GM23248 (cell line): ENCODE measurements around the gene MYO1H. TPM values are rescaled to one million over a fixed set of nuclear protein-coding genes. Genes with fewer than 3 reads are reported as not detected.

Source experiments
- DNase-seq: peaks from one replicate; pipeline ENCODE4 v3.0.0-alpha.2; 2015
- H2AFZ ChIP-seq: fragments of 200-600 bp; sonication (generic); 2 replicates; pipeline ENCODE4 v1.6.1; 2016; ENCODE audit warnings: antibody characterized with exemption
- H3F3A ChIP-seq: fragments of 200-600 bp; sonication (generic); 2 replicates; pipeline ENCODE4 v1.6.1; 2016; ENCODE audit warnings: mild to moderate bottlenecking, antibody characterized with exemption, mixed run types; ENCODE audit not compliant: insufficient read depth
- H3K27ac ChIP-seq: fragments of 200-600 bp; sonication (generic); 2 replicates; pipeline ENCODE4 v1.5.1; 2016; ENCODE audit warnings: mild to moderate bottlenecking
- H3K27me3 ChIP-seq: fragments of 200-600 bp; sonication (generic); replicated peaks from 2 replicates; pipeline ENCODE4 v1.6.1; 2016; ENCODE audit warnings: mild to moderate bottlenecking; ENCODE audit not compliant: insufficient read depth
- H3K36me3 ChIP-seq: fragments of 200-600 bp; sonication (generic); 2 replicates; pipeline ENCODE4 v1.6.1; 2016; ENCODE audit warnings: low read depth, mild to moderate bottlenecking
- H3K4me1 ChIP-seq: fragments of 200-600 bp; sonication (generic); 2 replicates; pipeline ENCODE4 v1.6.1; 2016; ENCODE audit warnings: mild to moderate bottlenecking; ENCODE audit not compliant: insufficient read depth
- H3K4me2 ChIP-seq: fragments of 200-600 bp; sonication (generic); one replicate; pipeline ENCODE4 v1.6.1; 2016; ENCODE audit warnings: mild to moderate bottlenecking; ENCODE audit not compliant: unreplicated experiment
- H3K4me3 ChIP-seq: fragments of 200-600 bp; sonication (generic); 2 replicates; pipeline ENCODE4 v1.5.1; 2016; ENCODE audit warnings: mild to moderate bottlenecking
- H3K79me2 ChIP-seq: fragments of 200-600 bp; sonication (generic); 2 replicates; pipeline ENCODE4 v1.6.1; 2016; ENCODE audit warnings: mild to moderate bottlenecking; ENCODE audit not compliant: insufficient read depth
- H3K9ac ChIP-seq: fragments of 200-600 bp; sonication (generic); 2 replicates; pipeline ENCODE4 v1.6.1; 2016; ENCODE audit warnings: mild to moderate bottlenecking
- H3K9me2 ChIP-seq: fragments of 200-600 bp; sonication (generic); 2 replicates; pipeline ENCODE4 v1.6.1; 2016; ENCODE audit warnings: mixed run types, mild to moderate bottlenecking, moderate library complexity; ENCODE audit not compliant: insufficient read depth
- H3K9me3 ChIP-seq: fragments of 200-600 bp; sonication (generic); one replicate; pipeline ENCODE4 v1.6.1; 2017; ENCODE audit warnings: low read depth
- H4K20me1 ChIP-seq: fragments of 200-600 bp; sonication (generic); 2 replicates; pipeline ENCODE4 v1.6.0; 2016; ENCODE audit not compliant: insufficient read depth
- EZH2 ChIP-seq: fragments of 200-600 bp; sonication (generic); IDR thresholded peaks from 2 replicates; pipeline ENCODE4 v1.6.1; 2018; ENCODE audit warnings: antibody characterized with exemption, mild to moderate bottlenecking; ENCODE audit not compliant: insufficient read depth, poor library complexity, severe bottlenecking
- EZH2phosphoT487 ChIP-seq: fragments of 200-600 bp; sonication (generic); IDR thresholded peaks from 2 replicates; pipeline ENCODE4 v1.6.1; 2018; ENCODE audit warnings: antibody characterized with exemption, moderate library complexity, mild to moderate bottlenecking, low read depth; ENCODE audit not compliant: insufficient read depth
- WGBS, 2 experiments: methylation state at CpG; one replicate each; pipeline ENCODE4 v1.1.6; 2015 to 2017; ENCODE audit warnings: low lambda C conversion rate in 2 of 2, low coverage in 1 of 2; ENCODE audit errors: missing lambda C conversion rate in 2 of 2; 5-methylcytosine and 5-hydroxymethylcytosine counted together
- in situ Hi-C: fragments of 300-500 bp; cut with MboI; formaldehyde crosslinking; loops from 2 replicates; pipeline ENCODE4 v1.15.0; 2020
- polyA plus RNA-seq: library from polyadenylated mRNA; unstranded; fragments of >200 nt; fragmentation: Nextera tagmentation; extraction: Ambion mirVana; gene quantifications from 2 replicates; pipeline ENCODE4 v1.2.1, GENCODE V29; 2016
- total RNA-seq: library from RNA; depleted of rRNA; stranded (reverse); fragments of >200 nt; shearing (Covaris generic); gene quantifications from 2 replicates; pipeline ENCODE4 v1.2.3, GENCODE V29; 2014

The MYO1H gene
- total and polyA plus RNA-seq, 2 experiments from 2014 or later: not detected

DNA sequence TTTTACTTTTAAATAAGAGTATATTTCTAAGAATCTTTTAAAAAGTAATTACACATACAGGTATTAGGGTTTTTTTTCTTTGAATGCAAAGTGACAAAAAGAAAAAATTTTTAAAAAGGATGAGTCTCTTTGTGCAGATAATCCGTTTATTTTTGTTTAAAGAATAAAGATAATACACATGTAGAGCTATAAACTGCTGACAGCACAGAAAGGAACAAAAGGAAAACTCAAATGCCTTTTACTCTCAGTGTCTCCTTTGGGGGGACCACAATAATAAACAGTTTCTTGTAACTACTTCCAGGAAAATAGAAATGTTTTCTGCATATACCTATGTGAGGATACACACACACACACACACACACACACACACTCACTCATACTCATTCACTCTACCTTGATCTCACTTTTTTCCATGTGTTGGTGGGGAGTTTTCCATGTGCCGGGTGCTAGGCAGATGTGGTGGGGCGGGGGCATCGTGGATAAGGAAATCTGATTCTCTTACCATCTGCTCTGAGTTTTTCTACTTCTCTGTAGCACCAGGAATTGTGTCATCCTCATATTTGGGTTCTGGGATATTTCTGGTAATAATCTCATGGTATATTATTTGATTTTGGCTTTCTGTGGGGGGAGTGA lies 71.3 kb downstream of the MYO1H start:
- H3K36me3 ChIP-seq: no peaks in the 10 kb centered on the region
- H4K20me1 ChIP-seq: no peaks in the 10 kb centered on the region
- TF ChIP-seq EZH2: no peak
- no peak for TF ChIP-seq EZH2phosphoT487
- H2AFZ ChIP-seq: no peak overlapping the region
- H3K9ac ChIP-seq: no peak overlapping the region
- H3K4me1 ChIP-seq: no peaks in the 10 kb centered on the region
- no peak overlapping the region for H3K4me3 ChIP-seq
- H3K9me2 ChIP-seq: no peaks in the 10 kb centered on the region
- WGBS, 2 experiments: 24% methylated on average over 4 of the region's 4 CpGs
- H3K4me2 ChIP-seq: no peak overlapping the region
- H3F3A ChIP-seq: no peaks in the 10 kb centered on the region
- no peak overlapping the region for H3K27ac ChIP-seq
- in situ Hi-C loops: no loop called here
- DNase-seq: no peak
- H3K9me3 ChIP-seq: no peaks in the 10 kb centered on the region
- peaks cover 6% of the 10 kb centered on the region; the same call in 1 of the 2 replicates for H3K27me3 ChIP-seq
- no peaks in the 10 kb centered on the region for H3K79me2 ChIP-seq

DNA sequence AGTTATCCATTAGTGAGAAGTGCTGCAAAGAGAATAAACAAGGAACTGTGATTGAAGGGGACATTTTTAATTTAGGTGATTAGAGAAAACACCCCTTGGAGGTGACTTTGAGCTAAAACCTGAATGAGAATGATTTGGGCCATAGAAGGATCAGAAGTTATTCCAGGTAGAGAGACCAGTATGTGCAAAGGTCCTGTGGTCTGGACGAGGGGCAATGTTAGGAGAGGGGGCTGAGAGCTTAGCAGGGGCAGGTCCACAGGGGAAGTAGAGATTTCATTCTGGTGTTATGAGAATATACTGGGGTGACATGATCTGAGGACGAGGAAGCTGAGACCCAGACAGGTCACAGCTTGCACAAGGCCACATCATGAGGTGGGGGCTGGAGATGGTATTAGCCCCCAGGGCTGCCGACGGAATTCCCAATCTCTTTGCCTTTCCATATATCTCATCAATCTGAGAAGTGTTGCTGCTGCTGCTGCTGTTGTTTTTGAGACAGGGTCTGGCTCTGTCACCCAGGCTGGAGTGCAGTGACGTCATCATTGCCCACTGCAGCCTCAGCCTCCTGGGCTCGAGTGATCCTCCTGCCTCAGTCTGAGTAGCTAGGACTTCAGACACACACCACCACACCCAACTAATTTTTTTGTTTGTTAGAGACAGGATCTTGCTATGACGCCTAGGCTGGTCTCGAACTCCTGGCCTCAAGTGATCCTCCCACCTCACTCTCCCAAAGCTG lies 73.8 kb downstream of the MYO1H start:
- TF ChIP-seq EZH2 (no peak), EZH2phosphoT487 (no peak)
- Histone ChIP-seq H3K36me3 (no peaks in the 10 kb centered on the region), H3K27me3 (peaks cover 6% of the 10 kb centered on the region; the same call in 1 of the 2 replicates), H3K9me2 (no peaks in the 10 kb centered on the region), H2AFZ (no peak overlapping the region), H3K27ac (no peak overlapping the region), H4K20me1 (no peaks in the 10 kb centered on the region), H3K9ac (no peak overlapping the region), H3F3A (no peaks in the 10 kb centered on the region), H3K4me1 (no peaks in the 10 kb centered on the region), H3K4me3 (no peak overlapping the region), H3K9me3 (no peaks in the 10 kb centered on the region), H3K4me2 (no peak overlapping the region), H3K79me2 (no peaks in the 10 kb centered on the region)
- in situ Hi-C loops: no loop called here
- DNase-seq: no peak
- 60 to 62% methylated on average over 8 of the region's 8 CpGs for WGBS, 2 experiments

DNA sequence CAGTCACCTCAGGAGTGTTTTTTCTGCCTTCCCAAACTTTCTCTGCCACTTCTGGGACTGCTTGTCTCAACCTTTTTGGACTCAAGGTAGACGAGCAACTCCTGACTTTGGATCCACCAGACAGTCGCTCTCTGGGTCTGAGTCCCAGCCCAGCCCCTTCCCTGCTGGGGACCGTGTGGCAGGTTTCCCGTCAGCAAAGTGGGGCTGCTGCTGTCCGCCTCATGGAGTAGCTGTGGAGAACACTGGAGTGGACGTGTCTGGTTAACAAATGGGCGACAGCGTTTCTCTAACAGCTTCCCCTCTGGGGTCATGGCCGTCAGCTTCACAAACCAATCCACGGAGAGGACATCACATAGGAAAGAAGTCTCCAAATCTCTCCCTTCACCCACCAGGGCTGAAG lies 74.6 kb downstream of the MYO1H start:
- no peak for TF ChIP-seq EZH2
- in situ Hi-C loops: no loop called here
- H3K4me3 ChIP-seq: no peak overlapping the region
- H4K20me1 ChIP-seq: no peaks in the 10 kb centered on the region
- H3K9ac ChIP-seq: no peak overlapping the region
- no peaks in the 10 kb centered on the region for H3K9me2 ChIP-seq
- no peaks in the 10 kb centered on the region for H3K9me3 ChIP-seq
- no peaks in the 10 kb centered on the region for H3K4me1 ChIP-seq
- peaks cover 6% of the 10 kb centered on the region; the same call in 1 of the 2 replicates for H3K27me3 ChIP-seq
- DNase-seq: no peak
- H2AFZ ChIP-seq: no peak overlapping the region
- no peaks in the 10 kb centered on the region for H3K36me3 ChIP-seq
- no peaks in the 10 kb centered on the region for H3F3A ChIP-seq
- no peak overlapping the region for H3K4me2 ChIP-seq
- H3K79me2 ChIP-seq: no peaks in the 10 kb centered on the region
- WGBS, 2 experiments: 39 to 44% methylated on average over 10 of the region's 10 CpGs
- H3K27ac ChIP-seq: no peak overlapping the region

DNA sequence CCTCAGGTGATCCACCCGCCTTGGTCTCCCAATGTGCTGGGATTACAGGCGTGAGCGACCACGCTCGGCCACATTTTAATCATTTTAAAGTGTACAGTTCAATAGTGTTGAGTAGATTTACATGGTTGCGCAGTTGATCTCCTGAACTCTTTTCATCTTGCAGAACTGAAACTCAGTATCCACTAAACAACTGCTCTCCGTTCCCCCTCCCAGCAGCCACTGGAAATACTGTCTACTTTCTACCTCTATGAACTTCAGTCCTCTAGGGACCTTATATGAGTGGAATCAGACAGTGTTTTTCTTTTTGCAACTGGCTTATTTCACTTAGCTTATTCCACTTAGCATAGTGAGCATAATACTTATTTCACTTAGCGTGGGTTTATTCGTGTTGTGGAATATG lies 75.7 kb downstream of the MYO1H start:
- H4K20me1 ChIP-seq: no peaks in the 10 kb centered on the region
- no peaks in the 10 kb centered on the region for H3K79me2 ChIP-seq
- no peak for DNase-seq
- 83 to 88% methylated on average over 9 of the region's 9 CpGs for WGBS, 2 experiments
- TF ChIP-seq EZH2phosphoT487 (no peak), EZH2 (no peak)
- H3K9me3 ChIP-seq: no peaks in the 10 kb centered on the region
- H3K36me3 ChIP-seq: no peaks in the 10 kb centered on the region
- peaks cover 6% of the 10 kb centered on the region; the same call in 1 of the 2 replicates for H3K27me3 ChIP-seq
- H3K4me2 ChIP-seq: no peak overlapping the region
- H3F3A ChIP-seq: no peaks in the 10 kb centered on the region
- H3K9me2 ChIP-seq: no peaks in the 10 kb centered on the region
- in situ Hi-C loops: no loop called here
- H3K9ac ChIP-seq: no peak overlapping the region
- H3K4me3 ChIP-seq: no peak overlapping the region
- no peak overlapping the region for H2AFZ ChIP-seq
- H3K4me1 ChIP-seq: no peaks in the 10 kb centered on the region
- no peak overlapping the region for H3K27ac ChIP-seq
